CD4-positive, alpha-beta memory T cell (primary cell): ENCODE results near the gene ZNF121. TPM values are rescaled to one million over a fixed set of nuclear protein-coding genes. Genes with fewer than 3 reads are reported as not detected.
A peak's percentile ranks its signal among the peaks of the same experiment; 100 is the strongest.
"Not testable (repeated sequence)": the region's sequence is repeated elsewhere in the genome, so short reads cannot be mapped to it uniquely, and the experiment has no call there.

ENCODE experiments used
- CTCF ChIA-PET: fragments of 350-600 bp; sonication (Branson Sonifier 250); formaldehyde crosslinking; loops from one replicate; lab custom pipeline; 2021; ENCODE audit warnings: inconsistent platforms; ENCODE audit not compliant: partially characterized antibody; lab: Charles Lee
- POLR2A ChIA-PET: fragments of 350-600 bp; sonication (Branson Sonifier 250); formaldehyde crosslinking; loops from one replicate; lab custom pipeline; 2021; ENCODE audit not compliant: partially characterized antibody; lab: Charles Lee
- DNase-seq, 5 donors: peaks; one replicate each; pipeline versions ENCODE4 v3.0.0 to v3.0.0-alpha.2; 2020 to 2022; ENCODE audit warnings: mixed read lengths in 1 of 5
- H3K27ac ChIP-seq: one replicate; pipeline ENCODE4 v1.7.0; 2013; ENCODE audit warnings: low read depth, low read length
- H3K27me3 ChIP-seq: 2 replicates; pipeline ENCODE4 v1.7.0; 2013; ENCODE audit warnings: mild to moderate bottlenecking, low read length, moderate library complexity; ENCODE audit not compliant: insufficient read depth
- H3K36me3 ChIP-seq: 2 replicates; pipeline ENCODE4 v1.7.0; 2013; ENCODE audit warnings: mild to moderate bottlenecking, low read length, moderate library complexity; ENCODE audit not compliant: insufficient read depth
- H3K4me1 ChIP-seq: 2 replicates; pipeline ENCODE4 v1.7.0; 2013; ENCODE audit warnings: mild to moderate bottlenecking, low read length, moderate library complexity; ENCODE audit not compliant: insufficient read depth
- H3K4me3 ChIP-seq, 2 donors: one replicate each; pipeline ENCODE4 v1.7.0; 2013; ENCODE audit warnings: low read length in 2 of 2, mild to moderate bottlenecking in 1 of 2
- H3K9me3 ChIP-seq, 2 donors: one replicate each; pipeline ENCODE4 v1.7.0; 2013; ENCODE audit warnings: low read length in 2 of 2, control low read depth in 1 of 2; ENCODE audit not compliant: control insufficient read depth in 1 of 2
- H3K27ac Mint-ChIP-seq, 7 donors: one replicate each; pipeline ENCODE4 v1.8.0; 2020 to 2021; ENCODE audit warnings: mixed read lengths in 7 of 7, mild to moderate bottlenecking in 6 of 7, inconsistent platforms in 3 of 7, moderate library complexity in 3 of 7
- H3K27me3 Mint-ChIP-seq, 2 donors: one replicate each; pipeline ENCODE4 v1.8.0; 2020 to 2021; ENCODE audit warnings: mixed read lengths in 2 of 2
- H3K36me3 Mint-ChIP-seq, 2 donors: one replicate each; pipeline ENCODE4 v1.8.0; 2020 to 2021; ENCODE audit warnings: mixed read lengths in 2 of 2, inconsistent platforms in 1 of 2, mild to moderate bottlenecking in 1 of 2
- H3K4me1 Mint-ChIP-seq, 4 donors: one replicate each; pipeline ENCODE4 v1.8.0; 2020 to 2021; ENCODE audit warnings: mixed read lengths in 4 of 4, mild to moderate bottlenecking in 1 of 4
- H3K4me3 Mint-ChIP-seq, 8 donors: one replicate each; pipeline ENCODE4 v1.8.0; 2020 to 2021; ENCODE audit warnings: mixed read lengths in 8 of 8, mild to moderate bottlenecking in 7 of 8, moderate library complexity in 6 of 8, inconsistent platforms in 3 of 8
- H3K9me3 Mint-ChIP-seq, 8 donors: one replicate each; pipeline ENCODE4 v1.8.0; 2020 to 2021; ENCODE audit warnings: mixed read lengths in 8 of 8, mild to moderate bottlenecking in 5 of 8, inconsistent platforms in 3 of 8, moderate library complexity in 1 of 8
- intact Hi-C: fragments of 100-400 bp; cut with micrococcal nuclease; formaldehyde crosslinking; loops from one replicate; pipeline ENCODE4 v1.15.1; 2023
- polyA plus RNA-seq, 2 donors: library from polyadenylated mRNA; unstranded; fragments of 300-500 nt; fragmentation: Illumina TruSeq; gene quantifications; one replicate each; pipeline ENCODE4 v1.2.3, GENCODE V29; 2021
- total RNA-seq, 2 experiments: library from RNA; stranded (reverse); gene quantifications; one replicate each; pipeline ENCODE4 v1.2.3, GENCODE V29; 2021

The ZNF121 gene
- total and polyA plus RNA-seq, 4 experiments from 2014 or later: 2.1 to 53.0 (median 25.7) TPM

DNA sequence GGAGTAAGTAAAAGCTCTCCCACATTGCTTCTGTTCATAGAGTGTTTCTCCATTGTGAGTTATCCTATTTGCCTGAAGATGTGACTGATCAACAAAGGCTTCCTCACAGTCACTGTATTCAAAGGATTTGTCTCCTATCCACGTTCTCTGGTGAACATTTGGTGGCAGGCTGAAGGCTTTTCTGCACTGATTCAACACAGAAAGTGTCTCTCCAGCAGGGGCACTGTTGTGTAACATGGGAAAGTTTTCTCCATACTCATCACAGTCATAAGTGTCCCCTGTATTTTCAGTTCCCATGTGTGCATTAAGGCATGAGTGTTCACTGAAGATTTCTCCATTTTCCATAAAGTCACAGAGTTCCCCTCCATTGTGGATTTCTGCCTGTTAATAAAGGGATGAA is 17.6 kb downstream of the ZNF121 start:
- H3K27ac Mint-ChIP-seq: no peak overlapping the region
- ChIA-PET POLR2A (no interaction called here), CTCF (no interaction called here)
- no peaks in the 10 kb centered on the region for H3K27me3 Mint-ChIP-seq
- intact Hi-C loops: no loop called here
- H3K4me1 Mint-ChIP-seq: peaks cover 0 to 6% (median 2%) of the 10 kb centered on the region in 4 donors
- H3K4me3 Mint-ChIP-seq: peak overlapping the region in 1 of 8 donors; percentile 22
- no peak overlapping the region for H3K27ac ChIP-seq
- peaks cover 41% of the 10 kb centered on the region for H3K36me3 ChIP-seq
- H3K9me3 ChIP-seq: peaks cover 6 to 73% of the 10 kb centered on the region in 2 donors
- H3K27me3 ChIP-seq: no peaks in the 10 kb centered on the region
- DNase-seq: no peak
- no peak overlapping the region for H3K4me3 ChIP-seq
- H3K4me1 ChIP-seq: no peaks in the 10 kb centered on the region
- H3K9me3 Mint-ChIP-seq: peaks cover 3 to 97% (median 86%) of the 10 kb centered on the region in 8 donors
- peaks cover 74 to 91% of the 10 kb centered on the region in 2 donors for H3K36me3 Mint-ChIP-seq

DNA sequence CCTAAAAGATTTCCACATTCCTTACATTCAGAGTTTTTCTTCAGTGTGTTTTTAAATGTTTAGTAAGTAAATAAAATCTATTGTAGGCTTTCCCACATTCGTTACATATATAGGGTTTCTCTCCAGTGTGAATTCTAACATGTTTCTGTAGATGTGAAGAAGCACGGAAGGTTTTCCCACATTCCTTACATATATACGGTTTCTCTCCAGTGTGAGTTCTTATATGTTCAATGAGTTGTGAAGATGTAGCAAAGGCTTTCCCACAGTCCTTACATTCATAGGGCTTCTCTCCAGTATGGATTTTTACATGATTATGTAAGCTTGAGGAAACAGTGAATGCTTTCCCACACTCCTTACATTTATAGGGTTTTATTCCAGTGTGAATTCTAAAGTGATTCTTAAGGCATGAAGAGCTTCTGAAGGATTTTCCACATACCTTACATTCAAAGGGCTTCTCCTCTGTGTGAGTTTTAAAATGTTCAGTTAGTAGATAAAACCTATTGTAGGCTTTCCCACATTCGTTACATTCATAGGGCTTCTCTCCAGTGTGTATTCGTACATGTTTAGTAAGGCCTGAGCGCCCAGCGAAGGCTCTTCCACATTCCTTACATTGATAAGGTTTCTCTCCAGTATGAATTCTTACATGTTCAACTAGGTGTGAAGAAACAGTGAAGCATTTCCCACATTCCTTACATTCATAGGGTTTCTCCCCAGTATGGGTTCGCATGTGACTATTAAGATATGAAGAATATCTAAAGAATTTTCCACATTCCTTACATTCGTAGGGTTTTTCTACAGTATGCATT is 18.2 kb downstream of the ZNF121 start:
- Mint-ChIP-seq H3K27ac (no peak overlapping the region), H3K4me3 (peak overlapping the region in 1 of 8 donors; percentile 20)
- no peak for DNase-seq

DNA sequence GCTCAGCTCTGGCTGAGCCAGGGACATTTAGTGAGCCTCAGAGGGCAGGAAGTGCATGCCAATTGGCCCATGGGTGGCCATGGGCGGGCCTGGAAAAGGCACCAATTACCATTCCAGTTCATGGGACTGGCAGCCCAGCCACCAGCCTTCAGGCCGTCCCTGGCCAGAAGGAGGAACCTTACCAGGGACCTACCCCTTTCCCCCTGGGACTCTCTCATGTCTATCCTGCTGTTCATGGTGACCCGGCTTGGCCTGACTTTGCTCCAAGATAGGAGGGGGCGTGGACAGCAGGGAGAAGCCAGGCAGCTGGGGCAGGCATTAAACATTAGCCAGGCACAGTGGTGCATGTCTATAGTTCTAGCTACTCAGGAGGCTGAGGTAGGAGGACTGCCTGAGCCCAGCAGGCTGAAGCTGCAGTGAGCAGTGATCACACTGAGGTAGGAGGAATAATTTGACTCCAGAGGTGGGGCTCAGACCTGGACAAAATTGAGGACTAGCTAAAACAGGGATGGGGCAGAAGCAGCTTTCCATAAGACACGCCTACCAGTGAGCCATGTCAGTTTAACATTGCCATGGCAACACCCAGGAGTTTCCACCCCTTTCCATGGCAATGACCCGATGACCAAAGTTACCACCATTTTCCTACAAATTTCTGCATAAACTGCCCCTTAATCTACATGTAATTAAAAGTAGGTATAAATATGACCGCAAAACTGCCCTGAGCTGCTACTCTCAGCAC is 31.6 kb downstream of the ZNF121 start:
- DNase-seq: no peak
- Histone ChIP-seq H3K27ac (no peak overlapping the region), H3K36me3 (no peaks in the 10 kb centered on the region), H3K4me1 (no peaks in the 10 kb centered on the region), H3K27me3 (no peaks in the 10 kb centered on the region), H3K4me3 (no peak overlapping the region), H3K9me3 (peaks cover 0 to 20% of the 10 kb centered on the region in 2 donors)
- peaks cover 3 to 67% (median 46%) of the 10 kb centered on the region in 8 donors for H3K9me3 Mint-ChIP-seq
- no peak overlapping the region for H3K4me3 Mint-ChIP-seq
- peaks cover 19 to 26% of the 10 kb centered on the region in 2 donors for H3K36me3 Mint-ChIP-seq
- intact Hi-C loops: no loop called here
- no peaks in the 10 kb centered on the region for H3K27me3 Mint-ChIP-seq
- ChIA-PET CTCF (no interaction called here), POLR2A (no interaction called here)
- no peak overlapping the region for H3K27ac Mint-ChIP-seq
- H3K4me1 Mint-ChIP-seq: no peaks in the 10 kb centered on the region

More for the DNA sequence above, 18.2 kb downstream of the ZNF121 start:
- intact Hi-C loops: no loop called here
- no peak overlapping the region for H3K27ac ChIP-seq
- CTCF ChIA-PET: interaction anchor here (0.7 kb wide), 1 partner anchor 233 kb away, joined by 7 read pairs; no protein-coding TSS in a partner anchor
- Mint-ChIP-seq H3K4me1 (peaks cover 0 to 3% (median 0%) of the 10 kb centered on the region in 4 donors), H3K36me3 (peaks cover 74 to 90% of the 10 kb centered on the region in 2 donors), H3K27me3 (no peaks in the 10 kb centered on the region), H3K9me3 (peaks cover 3 to 97% (median 85%) of the 10 kb centered on the region in 8 donors)
- H3K27me3 ChIP-seq: no peaks in the 10 kb centered on the region
- no peaks in the 10 kb centered on the region for H3K4me1 ChIP-seq
- peaks cover 41% of the 10 kb centered on the region for H3K36me3 ChIP-seq
- H3K4me3 ChIP-seq: no peak overlapping the region
- POLR2A ChIA-PET: no interaction called here
- peaks cover 6 to 73% of the 10 kb centered on the region in 2 donors for H3K9me3 ChIP-seq

DNA sequence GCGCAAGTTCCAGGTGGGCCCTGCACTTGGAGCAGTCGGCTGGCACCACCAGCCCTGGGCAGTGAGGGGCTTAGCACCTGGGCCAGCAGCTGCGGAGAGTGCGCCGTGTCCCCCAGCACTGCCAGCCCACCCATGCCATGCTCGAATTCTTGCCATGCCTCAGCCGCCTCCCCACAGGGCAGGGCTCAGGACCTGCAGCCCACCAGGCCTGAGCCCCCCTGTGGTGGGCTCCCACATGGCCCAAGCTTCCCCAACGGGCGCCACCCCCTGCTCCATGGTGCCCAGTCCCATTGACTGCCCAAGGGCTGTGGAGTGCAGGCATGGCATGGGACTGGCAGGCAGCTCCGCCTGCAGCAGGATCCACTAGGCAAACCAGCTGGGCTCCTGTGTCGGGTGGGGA is 36.4 kb downstream of the ZNF121 start:
- ChIA-PET POLR2A (no interaction called here), CTCF (no interaction called here)
- Mint-ChIP-seq H3K27me3 (peaks cover 0 to 2% of the 10 kb centered on the region in 2 donors), H3K36me3 (peaks cover 7 to 17% of the 10 kb centered on the region in 2 donors), H3K9me3 (peaks cover 3 to 42% (median 29%) of the 10 kb centered on the region in 8 donors), H3K4me3 (no peak overlapping the region), H3K27ac (no peak overlapping the region), H3K4me1 (no peaks in the 10 kb centered on the region)
- H3K9me3 ChIP-seq: peaks cover 0 to 11% of the 10 kb centered on the region in 2 donors
- no peaks in the 10 kb centered on the region for H3K36me3 ChIP-seq
- H3K27ac ChIP-seq: no peak overlapping the region
- intact Hi-C loops: no loop called here
- DNase-seq: no peak
- no peaks in the 10 kb centered on the region for H3K27me3 ChIP-seq
- H3K4me1 ChIP-seq: no peaks in the 10 kb centered on the region
- H3K4me3 ChIP-seq: no peak overlapping the region

DNA sequence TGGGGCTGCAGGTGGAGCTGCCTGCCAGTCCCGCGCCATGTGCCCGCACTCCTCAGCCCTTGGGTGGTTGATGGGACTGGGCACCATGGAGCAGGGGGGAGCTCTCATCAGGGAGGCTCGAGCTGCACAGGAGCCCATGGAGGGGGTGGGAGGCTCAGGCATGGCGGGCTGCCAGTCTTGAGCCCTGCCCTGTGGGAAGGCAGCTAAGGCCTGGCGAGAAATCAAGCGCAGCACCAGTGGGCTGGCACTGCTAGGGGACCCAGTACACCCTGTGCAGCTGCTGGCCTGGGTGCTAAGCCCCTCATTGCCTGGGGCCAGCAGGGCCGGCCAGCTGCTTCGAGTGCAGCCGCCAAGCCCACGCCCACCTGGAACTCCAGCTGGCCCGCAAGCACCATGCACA is 43.0 kb downstream of the ZNF121 start:
- CTCF ChIA-PET, H3K4me3 Mint-ChIP-seq, H3K27me3 ChIP-seq, intact Hi-C loops, POLR2A ChIA-PET, H3K36me3 ChIP-seq, DNase-seq, H3K9me3 ChIP-seq, H3K27me3 Mint-ChIP-seq, H3K27ac Mint-ChIP-seq, H3K4me3 ChIP-seq, H3K27ac ChIP-seq: not testable (repeated sequence)
- peaks cover 12% of the 10 kb centered on the region for H3K4me1 ChIP-seq
- Mint-ChIP-seq H3K4me1 (peaks cover 13 to 32% (median 22%) of the 10 kb centered on the region in 4 donors), H3K9me3 (peaks cover 0 to 25% (median 20%) of the 10 kb centered on the region in 8 donors), H3K36me3 (peaks cover 7 to 19% of the 10 kb centered on the region in 2 donors)

DNA sequence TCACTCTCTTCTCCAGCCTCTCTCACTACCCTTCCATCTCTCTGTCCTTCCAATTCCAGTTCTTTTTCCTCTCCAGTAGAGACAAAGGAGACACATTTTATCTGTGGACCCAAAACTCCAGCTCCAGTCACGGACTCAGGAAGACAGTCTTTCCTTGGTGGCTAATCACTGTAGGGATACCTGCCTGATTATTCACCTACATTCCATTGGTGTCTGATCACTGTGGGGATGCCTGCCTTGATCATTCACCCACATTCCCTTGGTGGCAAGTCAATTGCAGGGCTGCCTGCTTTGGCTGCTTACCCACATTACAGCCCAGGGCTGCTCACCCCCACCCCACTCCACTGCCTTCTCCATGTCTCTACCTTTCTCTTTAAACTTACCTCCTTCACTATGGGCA is 44.4 kb downstream of the ZNF121 start:
- H3K27me3 ChIP-seq, DNase-seq, H3K27ac ChIP-seq, CTCF ChIA-PET, POLR2A ChIA-PET, H3K9me3 ChIP-seq, H3K4me3 ChIP-seq, H3K27me3 Mint-ChIP-seq, H3K36me3 ChIP-seq: not testable (repeated sequence)
- Mint-ChIP-seq H3K4me1 (peaks cover 13 to 36% (median 25%) of the 10 kb centered on the region in 4 donors), H3K9me3 (peaks cover 0 to 37% (median 26%) of the 10 kb centered on the region in 8 donors), H3K36me3 (peaks cover 20 to 31% of the 10 kb centered on the region in 2 donors), H3K27ac (peak overlapping the region; percentile 84 to 100 (median 89)), H3K4me3 (peak overlapping the region; percentile 37 to 98 (median 71))
- intact Hi-C loops: loop anchor here (5.0 kb wide), 1 partner anchor 103 kb away; the partner anchor contains the start of gene ZNF266
- H3K4me1 ChIP-seq: peaks cover 12% of the 10 kb centered on the region

DNA sequence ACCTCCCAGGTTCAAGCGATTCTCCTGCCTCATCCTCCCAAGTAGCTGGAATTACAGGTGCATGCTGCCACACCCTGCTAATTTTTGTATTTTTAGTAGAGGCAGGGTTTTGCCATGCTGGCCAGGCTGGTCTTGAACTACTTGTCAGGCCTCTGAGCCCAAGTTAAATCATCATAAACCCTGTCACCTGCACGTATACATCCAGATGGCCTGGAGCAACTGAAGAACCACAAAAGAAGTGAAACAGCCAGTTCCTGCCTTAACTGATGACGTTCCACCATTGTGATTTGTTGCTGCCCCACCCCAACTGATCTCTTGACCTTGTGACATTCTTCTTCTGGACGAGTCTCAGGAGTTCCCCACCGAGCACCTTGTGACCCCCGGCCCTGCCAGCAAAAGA is 45.1 kb downstream of the ZNF121 start:
- POLR2A ChIA-PET, DNase-seq, H3K9me3 ChIP-seq, H3K27me3 Mint-ChIP-seq, H3K27me3 ChIP-seq: not testable (repeated sequence)
- CTCF ChIA-PET: interaction anchor here (0.6 kb wide), 1 partner anchor 102 kb away, joined by 3 read pairs; no protein-coding TSS in a partner anchor
- Mint-ChIP-seq H3K4me1 (peaks cover 13 to 36% (median 25%) of the 10 kb centered on the region in 4 donors), H3K9me3 (peaks cover 0 to 43% (median 30%) of the 10 kb centered on the region in 8 donors), H3K36me3 (peaks cover 27 to 38% of the 10 kb centered on the region in 2 donors), H3K27ac (peak overlapping the region; percentile 84 to 100 (median 97)), H3K4me3 (peak overlapping the region; percentile 92 to 98 (median 96))
- intact Hi-C loops: loop anchor here (5.0 kb wide), 1 partner anchor 102 kb away; the partner anchor contains the start of gene ZNF266
- H3K4me3 ChIP-seq: peak overlapping the region in 1 of 2 donors; percentile 80
- peaks cover 12% of the 10 kb centered on the region for H3K4me1 ChIP-seq
- H3K27ac ChIP-seq: peak overlapping the region; percentile 82
- H3K36me3 ChIP-seq: peaks cover 14% of the 10 kb centered on the region
